GM19372 (cell line): Measurements from ENCODE around the gene MORN1.

ENCODE experiments used
- ATAC-seq: cut with Tn5 transposase; IDR thresholded peaks from one replicate; pipeline ENCODE4 v1.9.1; 2021; ENCODE audit warnings: mild to moderate bottlenecking, low read depth, moderate library complexity; ENCODE audit not compliant: unreplicated experiment

Gene MORN1

GRCh38 chr1:2425892-2426291 is 34.5 kb upstream of the MORN1 start:
- no peak for ATAC-seq

GRCh38 chr1:2422523-2422922 is 31.2 kb upstream of the MORN1 start:
- ATAC-seq, result no peak

GRCh38 chr1:2419416-2419815 is 28.1 kb upstream of the MORN1 start:
- ATAC-seq, result no peak

GRCh38 chr1:2418791-2419320 is 27.5 kb upstream of the MORN1 start:
- ATAC-seq, result no peak

GRCh38 chr1:2417833-2418225 is 26.5 kb upstream of the MORN1 start:
- ATAC-seq, result no peak

- ATAC-seq, result no peak
Measured at GRCh38 chr1:2417083-2417832, 25.9 kb upstream of the MORN1 start.

GRCh38 chr1:2416403-2416802 is 25.0 kb upstream of the MORN1 start:
- no peak for ATAC-seq

- ATAC-seq, result no peak
Measured at GRCh38 chr1:2415801-2416208, 24.5 kb upstream of the MORN1 start.

GRCh38 chr1:2415337-2415736 is 24.0 kb upstream of the MORN1 start:
- no peak for ATAC-seq

- no peak for ATAC-seq
Measured at GRCh38 chr1:2414297-2414958, 23.1 kb upstream of the MORN1 start.

GRCh38 chr1:2413495-2414296 is 22.3 kb upstream of the MORN1 start:
- ATAC-seq, result no peak

GRCh38 chr1:2412773-2413494 is 21.6 kb upstream of the MORN1 start:
- ATAC-seq, result peak; percentile 25

- peak; percentile 85 for ATAC-seq
Measured at GRCh38 chr1:2412395-2412772, 21.0 kb upstream of the MORN1 start, which contains the start of gene PEX10. PEX10 (minus strand) TSS chr1:2412564; CDS start chr1:2412502, 62 bp downstream.

GRCh38 chr1:2411801-2412394 is 20.5 kb upstream of the MORN1 start:
- peak; percentile 35 for ATAC-seq

- ATAC-seq, result no peak
Measured at GRCh38 chr1:2409745-2410144, 18.4 kb upstream of the MORN1 start.

GRCh38 chr1:2408859-2409276 is 17.5 kb upstream of the MORN1 start:
- ATAC-seq, result no peak

- ATAC-seq, result no peak
Measured at GRCh38 chr1:2408456-2408855, 17.1 kb upstream of the MORN1 start.

GRCh38 chr1:2407991-2408275 is 16.6 kb upstream of the MORN1 start:
- no peak for ATAC-seq

GRCh38 chr1:2407166-2407990 is 16.0 kb upstream of the MORN1 start:
- no peak for ATAC-seq
